Measurements from ENCODE around the gene FOXP2. TPM values are rescaled to one million over a fixed set of nuclear protein-coding genes. Genes with fewer than 3 reads are reported as not detected.

The FOXP2 gene
- total and polyA plus RNA-seq, 10 of the 15 experiments (the other 5 are each of a cell fraction or from before 2014, with no cell fraction given), result 0.99 to 2.5 (median 1.8) TPM

- 37% methylated on average over 3 of the region's 3 CpGs for WGBS (ENCODE audit: insufficient coverage, insufficient replicate concordance, low lambda C conversion rate, missing lambda C conversion rate)
- intact Hi-C loops (cut with micrococcal nuclease; ENCODE audit: unreplicated experiment) (no loop called here), in situ Hi-C loops (cut with MboI) (no loop called here)
- FAIRE-seq (no peak), ATAC-seq (no peak; the same call in 2 of the 3 replicates), DNase-seq (ENCODE audit: low read depth, low spot score) (no peak)
- Histone ChIP-seq H3K27me3 (replicated peaks in 1 of 2; ENCODE audit: control insufficient read depth in 2 of 2, insufficient read depth in 2 of 2, low read length in 1 of 2) (no peaks in the 10 kb centered on the region; a peak in 1 of 4 replicates), H3K9me3 (replicated peaks; ENCODE audit: control insufficient read depth, insufficient read depth, low read length) (no peaks in the 10 kb centered on the region), H3K9ac (ENCODE audit: control insufficient read depth, insufficient read depth, low read length) (no peak overlapping the region), H3K36me3 (ENCODE audit: control insufficient read depth in 2 of 2, insufficient read depth in 2 of 2, low read length in 1 of 2) (no peaks in the 10 kb centered on the region), H4K20me1 (ENCODE audit: control insufficient read depth, insufficient read depth) (no peaks in the 10 kb centered on the region), H3K79me2 (ENCODE audit: control insufficient read depth, insufficient read depth, low read length) (no peaks in the 10 kb centered on the region), H3K4me1 (ENCODE audit: control insufficient read depth, insufficient read depth, low read length) (no peaks in the 10 kb centered on the region), H3K4me2 (ENCODE audit: control insufficient read depth, insufficient read depth) (no peak overlapping the region), H3K27ac (ENCODE audit: control insufficient read depth, insufficient read depth) (no peak overlapping the region), H2AFZ (ENCODE audit: control insufficient read depth, low read depth, low read length) (no peak overlapping the region), H3K4me3 (no peak overlapping the region)
- SMC1A ChIA-PET (ENCODE audit: uncharacterized antibody, unreplicated experiment), result interaction anchor here (0.8 to 2.3 kb wide), 3 partner anchors 10 to 82 kb away, joined by 3 to 10 read pairs (median 4); no protein-coding TSS in a partner anchor
- RAD21 ChIA-PET (ENCODE audit: unreplicated experiment), result interaction anchor here (1.2 kb wide), 1 partner anchor 43 kb away, joined by 5 read pairs; no protein-coding TSS in a partner anchor
- BruUV-seq (replicated peaks), result no TSS peak
- no peak for TF ChIP-seq IRF4 (IDR thresholded peaks at IDR 0.05; ENCODE audit: low read depth, low read length)
- CTCF ChIA-PET, result interaction anchor here (0.9 to 1.2 kb wide), 2 partner anchors 43 to 244 kb away, joined by 3 read pairs; no protein-coding TSS in a partner anchor
- POLR2A ChIA-PET, result no interaction called here
Measured at GRCh38 chr7:114620208-114620607, 205.6 kb downstream of the FOXP2 start.

GRCh38 chr7:114622221-114622620 is 207.6 kb downstream of the FOXP2 start:
- Histone ChIP-seq H4K20me1 (ENCODE audit: control insufficient read depth, insufficient read depth) (no peaks in the 10 kb centered on the region), H3K36me3 (ENCODE audit: control insufficient read depth in 2 of 2, insufficient read depth in 2 of 2, low read length in 1 of 2) (no peaks in the 10 kb centered on the region), H3K79me2 (ENCODE audit: control insufficient read depth, insufficient read depth, low read length) (no peaks in the 10 kb centered on the region), H3K4me1 (ENCODE audit: control insufficient read depth, insufficient read depth, low read length) (no peaks in the 10 kb centered on the region), H3K9me3 (replicated peaks; ENCODE audit: control insufficient read depth, insufficient read depth, low read length) (no peaks in the 10 kb centered on the region), H3K4me2 (ENCODE audit: control insufficient read depth, insufficient read depth) (no peak overlapping the region), H2AFZ (ENCODE audit: control insufficient read depth, low read depth, low read length) (no peak overlapping the region), H3K27ac (ENCODE audit: control insufficient read depth, insufficient read depth) (no peak overlapping the region), H3K27me3 (replicated peaks in 1 of 2; ENCODE audit: control insufficient read depth in 2 of 2, insufficient read depth in 2 of 2, low read length in 1 of 2) (no peaks in the 10 kb centered on the region; a peak in 1 of 4 replicates), H3K4me3 (no peak overlapping the region), H3K9ac (ENCODE audit: control insufficient read depth, insufficient read depth, low read length) (no peak overlapping the region)
- SMC1A ChIA-PET (ENCODE audit: uncharacterized antibody, unreplicated experiment), result interaction anchor here (2.3 kb wide), 2 partner anchors 9 to 19 kb away, joined by 10 read pairs; no protein-coding TSS in a partner anchor
- CTCF ChIA-PET, result no interaction called here
- RAD21 ChIA-PET (ENCODE audit: unreplicated experiment), result no interaction called here
- whole genome bisulfite sequencing (ENCODE audit: insufficient coverage, insufficient replicate concordance, low lambda C conversion rate, missing lambda C conversion rate), result 0% methylated on average over 1 of the region's 1 CpG
- DNase-seq (ENCODE audit: low read depth, low spot score) (no peak), ATAC-seq (no peak), FAIRE-seq (no peak)
- POLR2A ChIA-PET, result no interaction called here
- in situ Hi-C loops (cut with MboI) (no loop called here), intact Hi-C loops (cut with micrococcal nuclease; ENCODE audit: unreplicated experiment) (no loop called here)
- BruUV-seq (replicated peaks), result no TSS peak
- TF ChIP-seq IKZF1 (conservative IDR thresholded peaks at IDR 0.05), result no peak
- TF ChIP-seq ELK1 (IDR thresholded peaks at IDR 0.05; ENCODE audit: low read depth, low read length), result no peak
- TF ChIP-seq GABPA (IDR thresholded peaks at IDR 0.05; ENCODE audit: low read depth), result no peak
- TF ChIP-seq JUND (IDR thresholded peaks at IDR 0.05; ENCODE audit: low read depth, low read length), result no peak
- no peak for TF ChIP-seq ASH2L (IDR thresholded peaks at IDR 0.05; ENCODE audit: borderline replicate concordance, low read depth)
- TF ChIP-seq NRF1 (conservative IDR thresholded peaks at IDR 0.05; ENCODE audit: low read depth, low read length), result no peak
- no peak for TF ChIP-seq PKNOX1 (IDR thresholded peaks at IDR 0.05)
- no peak for TF ChIP-seq NFYA (IDR thresholded peaks at IDR 0.05; ENCODE audit: borderline replicate concordance, low read depth, low read length)
- no peak for TF ChIP-seq CUX1 (IDR thresholded peaks at IDR 0.05; ENCODE audit: insufficient replicate concordance, low read depth, low read length)

Data from GM12878 (cell line).